Germinal center (tissue), 1 donor: ENCODE data around the gene TSHZ1.
A peak's percentile ranks its signal among the peaks of the same experiment; 100 is the strongest.

ENCODE experiments used
- DNase-seq: peaks from one replicate; pipeline ENCODE4 v3.0.0; 2012; ENCODE audit warnings: mixed read lengths, low spot score

The TSHZ1 gene

GRCh38 chr18:75249175-75249518 lies 38.5 kb downstream of the TSHZ1 start:
- no peak for DNase-seq

DNA sequence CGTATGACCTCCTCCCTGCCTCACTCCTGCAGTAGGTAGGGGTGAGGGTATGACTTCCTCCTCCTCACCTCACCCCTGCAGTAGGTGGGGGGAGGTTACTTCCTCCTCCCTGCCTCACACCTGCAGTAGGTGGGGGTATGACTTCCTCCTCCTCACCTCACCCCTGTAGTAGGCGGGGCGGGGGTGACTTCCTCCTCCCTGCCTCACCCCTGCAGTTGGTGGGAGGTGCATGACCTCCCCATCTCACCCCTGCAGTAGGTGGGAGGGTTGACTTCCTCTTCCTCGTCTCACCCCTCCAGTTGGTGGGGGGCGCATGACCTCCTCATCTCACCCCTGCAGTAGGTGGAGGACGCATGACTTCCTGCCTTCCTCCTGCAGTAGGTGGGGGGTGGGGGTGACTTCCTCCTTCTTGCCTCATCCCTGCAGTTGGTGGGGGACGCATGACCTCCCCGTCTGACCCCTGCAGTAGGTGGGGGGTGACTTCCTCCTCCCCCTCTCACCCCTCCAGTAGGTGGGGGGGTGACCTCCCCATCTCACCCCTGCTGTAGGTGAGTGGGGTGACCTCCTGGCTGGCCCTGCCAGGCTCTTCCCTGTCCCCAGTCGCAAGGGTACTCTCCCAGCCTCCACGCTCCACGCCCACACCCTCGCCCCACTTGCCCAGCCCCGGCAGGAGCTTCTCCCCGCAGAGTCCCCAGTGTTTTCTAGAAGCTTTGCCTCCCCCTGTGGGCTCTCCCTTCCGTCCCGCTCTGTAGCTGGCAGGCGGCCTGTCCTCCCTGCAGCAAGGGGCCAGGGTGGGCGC lies 39.3 kb downstream of the TSHZ1 start:
- no peak for DNase-seq

GRCh38 chr18:75250471-75250821 lies 39.8 kb downstream of the TSHZ1 start:
- no peak for DNase-seq

GRCh38 chr18:75251466-75251865 lies 40.9 kb downstream of the TSHZ1 start:
- no peak for DNase-seq

DNA sequence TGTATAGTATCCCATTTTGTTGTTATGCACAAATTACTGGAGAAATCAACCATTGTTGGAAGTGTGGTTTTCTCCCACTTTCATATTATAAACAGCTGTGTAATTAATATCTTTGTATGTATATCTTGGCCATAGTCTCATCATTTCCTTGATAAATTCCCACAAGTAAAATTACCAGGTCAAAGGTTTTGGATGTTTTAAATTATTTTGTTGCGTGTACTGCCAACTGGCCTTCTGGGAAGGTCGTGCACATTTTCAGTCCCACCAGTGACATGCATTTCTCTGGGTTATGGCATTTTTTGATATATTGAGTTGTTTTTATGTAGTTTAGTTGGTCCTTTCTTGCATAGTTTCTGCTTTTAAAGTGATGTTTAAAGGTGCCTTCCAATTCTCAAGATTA lies 41.5 kb downstream of the TSHZ1 start:
- DNase-seq, result no peak

DNA sequence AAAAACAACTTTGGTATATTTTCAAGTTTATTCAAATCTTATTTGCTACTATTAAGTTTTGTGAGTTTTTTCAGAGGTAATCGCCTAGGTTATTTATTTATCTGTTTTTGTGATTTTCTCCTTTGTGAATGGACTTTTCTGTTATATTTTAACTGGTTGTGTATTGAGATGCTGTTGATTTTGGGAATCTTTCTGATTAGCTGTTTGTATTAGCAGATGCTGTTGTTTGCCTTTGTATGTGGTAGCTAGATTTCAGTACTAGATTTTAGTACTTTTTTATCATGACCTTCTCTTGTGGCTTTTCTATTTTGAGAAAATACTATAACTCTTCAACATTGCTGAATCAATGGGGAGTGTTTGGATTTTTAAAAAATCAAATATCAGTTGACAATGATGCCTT lies 42.4 kb downstream of the TSHZ1 start:
- no peak for DNase-seq

GRCh38 chr18:75253784-75254183 lies 43.2 kb downstream of the TSHZ1 start:
- DNase-seq, result no peak

GRCh38 chr18:75255094-75255493 lies 44.5 kb downstream of the TSHZ1 start:
- no peak for DNase-seq

DNA sequence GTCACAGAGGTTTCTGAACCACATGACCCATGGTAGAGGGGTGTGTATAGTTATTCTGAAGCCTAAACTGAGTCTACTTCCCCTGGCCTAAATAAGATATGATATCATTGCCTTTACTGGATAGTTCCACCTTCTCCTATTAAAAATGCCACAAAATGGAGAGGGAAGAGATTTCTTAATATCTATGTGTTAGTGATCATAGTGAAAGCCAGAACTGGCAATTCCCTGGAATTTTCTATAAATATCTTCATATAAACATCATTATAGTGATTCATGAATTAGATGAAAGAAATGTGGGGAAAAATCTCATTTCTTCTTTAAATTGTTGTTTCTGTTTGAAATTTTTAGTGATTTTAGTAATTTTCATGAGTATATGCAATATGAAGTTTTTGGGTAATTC lies 45.8 kb downstream of the TSHZ1 start:
- DNase-seq, result no peak

DNA sequence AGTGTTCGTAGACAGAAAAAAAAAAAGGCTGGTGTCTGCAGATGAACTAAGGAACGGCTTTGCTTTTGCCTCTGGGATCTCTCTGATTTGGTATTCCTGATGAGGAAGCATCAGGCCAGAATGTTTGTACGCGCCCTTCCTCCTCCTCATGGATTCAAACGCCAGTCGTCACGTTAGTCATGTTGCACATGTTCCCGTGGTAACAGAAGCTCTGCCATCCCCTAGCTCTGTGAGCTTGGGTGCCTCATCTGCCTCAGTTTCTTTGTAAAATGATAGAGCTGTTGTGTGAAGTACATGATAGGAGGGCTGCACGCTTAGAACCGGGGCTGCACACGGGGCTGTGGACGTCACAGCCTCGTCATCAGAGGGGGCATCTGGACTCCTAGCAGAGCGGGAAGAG lies 47.0 kb downstream of the TSHZ1 start:
- no peak for DNase-seq

DNA sequence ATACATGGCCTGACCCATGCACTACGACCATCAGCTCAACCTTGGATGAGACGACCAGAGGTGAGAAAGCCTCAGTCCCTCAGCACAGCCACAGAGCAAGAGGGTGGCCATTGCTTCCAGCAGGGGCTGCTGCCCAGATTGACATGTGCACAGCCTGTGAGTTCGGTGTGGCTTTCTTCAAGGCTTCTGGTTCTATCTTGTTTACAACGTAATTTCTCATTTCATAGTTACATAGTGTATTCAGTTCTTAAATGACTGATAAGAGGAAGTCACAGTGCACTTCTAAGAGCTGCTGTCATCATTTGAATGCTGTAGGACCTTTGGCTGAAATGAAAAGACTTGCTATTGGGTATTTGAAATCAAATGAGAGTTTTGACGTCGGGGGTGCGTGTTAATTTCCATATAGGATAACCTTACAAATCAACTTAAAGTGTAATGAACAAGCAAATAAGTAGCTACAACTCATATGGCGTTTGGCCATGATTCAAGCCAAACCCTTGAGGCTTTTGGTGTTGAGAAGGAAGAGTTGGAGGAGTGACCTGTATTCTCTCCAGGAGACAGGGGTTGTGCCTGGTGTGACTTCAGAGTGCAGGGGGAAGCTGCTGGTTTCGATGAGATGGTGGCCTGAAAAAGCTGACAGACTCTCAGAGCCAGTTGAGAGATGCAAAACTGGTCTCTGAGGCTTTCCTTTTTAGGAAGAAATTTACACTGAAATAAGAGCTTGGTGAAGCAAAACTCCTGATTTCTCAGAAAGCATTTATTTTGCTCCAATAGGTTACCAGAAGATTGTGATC lies 51.0 kb downstream of the TSHZ1 start:
- DNase-seq, result peak; percentile 35

GRCh38 chr18:75262511-75262910 lies 51.9 kb downstream of the TSHZ1 start:
- no peak for DNase-seq

DNA sequence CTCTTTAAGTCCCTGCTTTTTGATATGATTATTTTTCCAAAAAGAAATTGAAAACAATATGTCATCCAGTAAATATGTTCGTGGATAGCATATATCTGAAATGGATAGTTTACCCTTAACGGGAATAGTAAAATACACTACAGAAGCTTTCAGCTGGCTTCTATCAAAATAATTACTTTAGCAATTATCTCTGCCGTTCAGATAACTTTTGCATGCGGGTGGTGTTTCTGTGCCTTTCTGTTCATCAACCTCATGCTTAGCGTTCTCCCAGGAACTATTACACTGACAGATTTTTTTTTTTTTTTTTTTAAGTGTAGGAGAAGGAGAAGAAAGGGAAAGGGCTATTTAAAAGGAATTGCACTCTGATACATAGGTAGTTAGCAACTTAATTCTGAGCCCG lies 53.6 kb downstream of the TSHZ1 start:
- no peak for DNase-seq

- DNase-seq, result no peak
Observed at GRCh38 chr18:75264926-75265597, 54.5 kb downstream of the TSHZ1 start.

- no peak for DNase-seq
Observed at GRCh38 chr18:75265872-75266271, 55.3 kb downstream of the TSHZ1 start.

GRCh38 chr18:75267643-75268363 lies 57.2 kb downstream of the TSHZ1 start:
- DNase-seq, result no peak

- no peak for DNase-seq
Observed at GRCh38 chr18:75268364-75268646, 57.7 kb downstream of the TSHZ1 start.

GRCh38 chr18:75269124-75269680 lies 58.6 kb downstream of the TSHZ1 start:
- DNase-seq, result no peak

DNA sequence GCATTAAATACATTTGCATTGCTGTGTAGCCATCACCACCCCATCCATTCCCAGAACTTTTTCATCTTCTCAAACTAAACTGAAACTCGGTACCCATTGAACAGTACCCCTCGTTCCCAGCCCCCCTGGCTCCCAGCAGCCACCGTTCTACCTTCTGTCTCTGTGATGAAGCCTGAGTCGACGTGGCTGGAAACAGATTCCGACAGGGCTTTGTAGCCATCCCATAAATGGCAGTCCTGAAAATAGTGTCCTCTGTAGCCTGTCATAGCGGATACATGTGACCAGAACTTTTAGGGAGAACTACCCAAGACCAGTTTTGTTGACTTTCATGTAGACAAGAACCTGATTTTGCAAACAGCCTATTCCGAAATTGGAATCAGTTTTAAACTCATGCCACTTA lies 59.1 kb downstream of the TSHZ1 start:
- DNase-seq, result no peak

DNA sequence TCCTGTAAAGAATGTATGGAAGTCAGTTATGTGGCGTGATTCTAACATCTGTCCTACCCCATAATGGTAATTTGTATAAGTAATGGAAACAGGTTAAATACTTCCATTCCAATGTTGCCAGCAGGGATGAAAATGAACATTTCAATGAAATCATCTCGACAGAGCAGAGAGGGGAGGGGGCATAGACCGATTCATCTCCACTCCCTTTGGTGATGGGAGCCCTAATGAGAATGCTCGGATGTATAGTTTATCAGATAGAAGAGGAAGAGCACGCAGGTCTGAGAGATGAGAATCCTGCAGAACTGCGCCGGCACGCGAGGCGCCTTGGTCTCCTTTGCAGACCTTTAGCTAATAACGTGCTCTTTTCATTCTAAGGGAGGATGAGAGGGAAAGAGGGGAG lies 61.4 kb downstream of the TSHZ1 start:
- DNase-seq, result no peak

- no peak for DNase-seq
Observed at GRCh38 chr18:75273817-75274216, 63.2 kb downstream of the TSHZ1 start.

DNA sequence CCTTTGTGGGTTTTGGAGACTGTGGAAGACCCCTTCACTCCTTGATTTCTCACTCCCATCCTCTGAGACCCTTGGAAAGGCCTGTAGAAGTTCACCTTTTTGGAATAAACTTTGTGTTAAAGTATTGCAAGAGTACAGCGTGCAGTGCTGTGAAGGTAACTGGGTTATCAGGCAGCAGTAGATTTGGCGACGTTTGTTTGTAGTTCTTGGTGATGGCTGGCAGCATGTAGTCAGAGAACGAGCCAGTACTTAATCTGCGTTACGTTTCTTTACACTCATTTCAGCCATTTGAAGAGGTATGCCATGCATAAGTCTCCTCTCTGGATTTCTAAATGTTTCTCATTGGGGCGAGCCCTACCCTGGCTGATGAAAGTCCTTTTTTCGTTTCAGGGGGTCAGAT lies 64.6 kb downstream of the TSHZ1 start:
- no peak for DNase-seq
